Fibroblast of lung (primary cell): ENCODE data around the gene NCR2. TPM values are rescaled to one million over a fixed set of nuclear protein-coding genes. Genes with fewer than 3 reads are reported as not detected.

Source experiments
- DNase-seq, 2 donors: peaks; one replicate each; pipeline versions ENCODE4 v3.0.0 to v3.0.0-alpha.2; 2010; ENCODE audit warnings: low read depth in 2 of 2
- H2AFZ ChIP-seq: 2 replicates; pipeline ENCODE4 v1.5.1; 2012; ENCODE audit warnings: low read length, control low read depth, inconsistent platforms
- H3K27ac ChIP-seq: 2 replicates; pipeline ENCODE4 v1.5.1; 2011; ENCODE audit warnings: low read length, control low read depth; ENCODE audit not compliant: insufficient read depth
- H3K27me3 ChIP-seq: 2 replicates; pipeline ENCODE4 v1.5.1; 2011; ENCODE audit warnings: mild to moderate bottlenecking, low read length; ENCODE audit not compliant: control insufficient read depth, insufficient read depth
- H3K36me3 ChIP-seq: 2 replicates; pipeline ENCODE4 v1.5.1; 2011; ENCODE audit warnings: low read length; ENCODE audit not compliant: control insufficient read depth, insufficient read depth
- H3K4me1 ChIP-seq: 2 replicates; pipeline ENCODE4 v1.5.1; 2011; ENCODE audit warnings: low read length; ENCODE audit not compliant: control insufficient read depth, insufficient read depth; ENCODE audit errors: extremely low read depth
- H3K4me2 ChIP-seq: 2 replicates; pipeline ENCODE4 v1.5.1; 2011; ENCODE audit warnings: low read length, control low read depth; ENCODE audit not compliant: insufficient read depth; ENCODE audit errors: extremely low read depth
- H3K4me3 ChIP-seq, 4 experiments: fragments of 200-600 bp in 1 of 4; sonication (generic) in 1 of 4; replicated peaks in 1 of 4; 2 replicates each; pipeline ENCODE4 v1.5.1; 2011 to 2016; ENCODE audit warnings: low read length in 4 of 4, low read depth in 3 of 4, mild to moderate bottlenecking in 3 of 4, control low read depth in 2 of 4, inconsistent platforms in 1 of 4, mixed read lengths in 1 of 4; ENCODE audit not compliant: insufficient read depth in 1 of 4; ENCODE audit errors: control extremely low read depth in 1 of 4
- H3K79me2 ChIP-seq: 2 replicates; pipeline ENCODE4 v1.5.1; 2012; ENCODE audit warnings: mild to moderate bottlenecking, low read length, inconsistent platforms; ENCODE audit not compliant: control insufficient read depth, insufficient read depth
- H3K9ac ChIP-seq: 2 replicates; pipeline ENCODE4 v1.5.1; 2011; ENCODE audit warnings: mild to moderate bottlenecking, low read length, control low read depth; ENCODE audit not compliant: insufficient read depth
- H3K9me3 ChIP-seq: 2 replicates; pipeline ENCODE4 v1.5.1; 2012; ENCODE audit warnings: low read depth, low read length; ENCODE audit not compliant: control insufficient read depth, insufficient read depth
- H4K20me1 ChIP-seq: 2 replicates; pipeline ENCODE4 v1.5.1; 2011; ENCODE audit warnings: low read length; ENCODE audit not compliant: control insufficient read depth, insufficient read depth; ENCODE audit errors: extremely low read depth
- EZH2 ChIP-seq: IDR thresholded peaks from 2 replicates; pipeline ENCODE4 v1.5.1; 2012; ENCODE audit warnings: low read length, control low read depth, mild to moderate bottlenecking; ENCODE audit errors: missing control alignments
- polyA plus RNA-seq, 2 donors: library from polyadenylated mRNA; depleted of rRNA in 1 of 2; stranded (reverse) in 1 of 2; unstranded in 1 of 2; fragments of >200 nt; gene quantifications; 2 replicates each; pipeline ENCODE4 v1.2.1, GENCODE V29; 2011 to 2012; ENCODE audit warnings: missing spikeins in 1 of 2
- total RNA-seq: library from RNA; depleted of rRNA; stranded (reverse); fragments of >200 nt; gene quantifications from 2 replicates; pipeline ENCODE4 v1.2.1, GENCODE V29; 2014
- TF ChIP-seq, protein P1 (sequence below), 2 donors: IDR thresholded peaks in 1 of 2; conservative IDR thresholded peaks in 1 of 2; 1 replicate in 1 of 2; 2 replicates in 1 of 2; pipeline ENCODE4 v1.5.1; 2011 to 2012; ENCODE audit warnings: low read length in 2 of 2, control low read depth in 1 of 2, inconsistent platforms in 1 of 2, low read depth in 1 of 2, mild to moderate bottlenecking in 1 of 2

The NCR2 gene
- total and polyA plus RNA-seq, 2 donors (not counting 1 experiment from before 2014, with no cell fraction given), result not detected

DNA sequence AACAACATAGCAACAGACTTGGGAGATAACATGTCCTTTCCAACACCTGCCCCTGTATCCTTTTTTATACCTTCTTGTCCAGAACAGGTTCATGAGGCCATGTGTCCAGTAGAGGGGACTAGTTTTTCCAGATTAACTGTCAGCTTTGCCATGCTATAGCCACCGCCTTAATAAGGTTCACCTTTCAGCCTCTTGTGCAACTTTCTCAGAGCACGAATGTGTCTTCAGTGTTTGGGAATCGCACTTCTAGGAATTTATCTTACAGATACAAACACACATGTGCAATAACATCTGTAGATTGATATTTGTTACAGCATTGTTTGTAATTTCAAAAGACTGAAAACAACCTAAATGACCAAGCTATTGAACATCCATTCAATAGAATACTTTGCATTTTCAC, 21.4 kb downstream of the NCR2 start:
- Histone ChIP-seq H3K27me3 (no peaks in the 10 kb centered on the region), H4K20me1 (no peaks in the 10 kb centered on the region), H3K79me2 (no peaks in the 10 kb centered on the region), H3K4me1 (no peaks in the 10 kb centered on the region), H3K9me3 (no peaks in the 10 kb centered on the region), H3K36me3 (no peaks in the 10 kb centered on the region), H3K9ac (no peak overlapping the region), H3K4me2 (no peak overlapping the region), H3K27ac (no peak overlapping the region), H2AFZ (no peak overlapping the region), H3K4me3 (no peak overlapping the region)
- no peak for TF ChIP-seq EZH2
- TF ChIP-seq, protein P1, sequence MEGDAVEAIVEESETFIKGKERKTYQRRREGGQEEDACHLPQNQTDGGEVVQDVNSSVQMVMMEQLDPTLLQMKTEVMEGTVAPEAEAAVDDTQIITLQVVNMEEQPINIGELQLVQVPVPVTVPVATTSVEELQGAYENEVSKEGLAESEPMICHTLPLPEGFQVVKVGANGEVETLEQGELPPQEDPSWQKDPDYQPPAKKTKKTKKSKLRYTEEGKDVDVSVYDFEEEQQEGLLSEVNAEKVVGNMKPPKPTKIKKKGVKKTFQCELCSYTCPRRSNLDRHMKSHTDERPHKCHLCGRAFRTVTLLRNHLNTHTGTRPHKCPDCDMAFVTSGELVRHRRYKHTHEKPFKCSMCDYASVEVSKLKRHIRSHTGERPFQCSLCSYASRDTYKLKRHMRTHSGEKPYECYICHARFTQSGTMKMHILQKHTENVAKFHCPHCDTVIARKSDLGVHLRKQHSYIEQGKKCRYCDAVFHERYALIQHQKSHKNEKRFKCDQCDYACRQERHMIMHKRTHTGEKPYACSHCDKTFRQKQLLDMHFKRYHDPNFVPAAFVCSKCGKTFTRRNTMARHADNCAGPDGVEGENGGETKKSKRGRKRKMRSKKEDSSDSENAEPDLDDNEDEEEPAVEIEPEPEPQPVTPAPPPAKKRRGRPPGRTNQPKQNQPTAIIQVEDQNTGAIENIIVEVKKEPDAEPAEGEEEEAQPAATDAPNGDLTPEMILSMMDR (conservative IDR thresholded peaks at IDR 0.05 in 1 of 2, IDR thresholded peaks at IDR 0.05 in 1 of 2; ENCODE audit: low read depth in 1 of 2, low read length in 2 of 2), result no peak
- DNase-seq, result no peak

DNA sequence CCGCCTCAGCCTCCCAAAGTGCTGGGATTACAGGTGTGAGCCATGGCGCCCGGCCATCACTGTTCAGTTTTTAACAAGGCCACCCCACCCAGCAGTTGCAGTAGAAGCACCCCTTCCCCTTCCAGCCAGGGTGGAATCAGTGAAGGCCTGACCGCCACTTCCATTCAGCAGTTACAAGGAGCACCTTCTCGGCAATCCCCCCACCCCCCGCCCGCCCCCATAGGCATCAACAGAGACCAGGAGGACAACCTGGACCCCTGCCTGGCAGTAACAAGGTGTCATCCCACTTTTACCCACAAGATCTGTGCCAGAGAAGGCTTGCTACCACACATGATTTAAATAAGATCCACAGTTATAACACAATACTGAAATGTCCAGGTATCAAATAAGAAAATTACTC, 23.1 kb downstream of the NCR2 start:
- no peaks in the 10 kb centered on the region for H3K9me3 ChIP-seq
- DNase-seq, result no peak
- H4K20me1 ChIP-seq, result no peaks in the 10 kb centered on the region
- H3K36me3 ChIP-seq, result no peaks in the 10 kb centered on the region
- H3K27me3 ChIP-seq, result no peaks in the 10 kb centered on the region
- no peak overlapping the region for H3K27ac ChIP-seq
- no peak overlapping the region for H3K4me3 ChIP-seq
- no peak overlapping the region for H3K9ac ChIP-seq
- no peak overlapping the region for H3K4me2 ChIP-seq
- TF ChIP-seq, protein P1 (conservative IDR thresholded peaks at IDR 0.05 in 1 of 2, IDR thresholded peaks at IDR 0.05 in 1 of 2; ENCODE audit: low read depth in 1 of 2, low read length in 2 of 2), result no peak
- TF ChIP-seq EZH2, result no peak
- H3K4me1 ChIP-seq, result no peaks in the 10 kb centered on the region
- no peak overlapping the region for H2AFZ ChIP-seq
- H3K79me2 ChIP-seq, result no peaks in the 10 kb centered on the region

DNA sequence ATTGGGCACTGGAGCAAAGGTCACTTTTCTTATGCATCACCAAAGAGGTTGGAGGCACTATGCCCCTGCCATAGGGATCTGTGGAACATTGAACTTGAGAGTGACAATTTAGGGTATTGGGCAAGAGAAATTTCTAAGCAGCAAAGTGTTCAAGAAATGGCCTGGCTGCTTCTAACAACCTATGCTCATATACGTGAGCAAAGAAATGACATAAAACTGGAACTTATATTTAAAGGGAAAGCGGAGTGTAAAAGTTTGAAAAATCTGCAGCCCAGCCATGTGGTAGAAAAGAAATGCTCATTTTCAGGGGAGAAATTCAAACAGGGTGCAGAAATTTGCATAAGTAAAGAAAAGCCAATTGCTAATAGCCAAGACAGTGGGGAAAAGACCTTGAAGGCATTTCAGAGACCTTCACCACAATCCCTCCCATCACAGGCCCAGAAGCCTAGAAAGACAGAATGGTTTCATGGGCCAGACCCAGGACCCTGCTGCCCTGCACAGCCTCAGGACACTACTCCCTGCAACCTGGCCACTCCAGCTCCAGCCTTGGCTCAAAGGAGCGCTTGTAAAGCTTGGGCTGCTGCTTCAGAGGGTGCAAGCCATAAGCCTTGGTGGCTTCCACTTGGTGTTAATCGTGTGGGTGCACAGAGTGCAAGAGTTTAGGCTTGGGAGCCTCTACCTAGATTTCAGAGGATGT, 24.4 kb downstream of the NCR2 start:
- TF ChIP-seq EZH2, result no peak
- TF ChIP-seq, protein P1 (conservative IDR thresholded peaks at IDR 0.05 in 1 of 2, IDR thresholded peaks at IDR 0.05 in 1 of 2; ENCODE audit: low read depth in 1 of 2, low read length in 2 of 2), result no peak
- H3K9me3 ChIP-seq, result no peaks in the 10 kb centered on the region
- H2AFZ ChIP-seq, result no peak overlapping the region
- H3K36me3 ChIP-seq, result no peaks in the 10 kb centered on the region
- no peaks in the 10 kb centered on the region for H3K4me1 ChIP-seq
- no peaks in the 10 kb centered on the region for H4K20me1 ChIP-seq
- no peak for DNase-seq
- H3K27me3 ChIP-seq, result no peaks in the 10 kb centered on the region
- no peak overlapping the region for H3K4me2 ChIP-seq
- no peak overlapping the region for H3K27ac ChIP-seq
- no peak overlapping the region for H3K4me3 ChIP-seq
- H3K79me2 ChIP-seq, result no peaks in the 10 kb centered on the region
- no peak overlapping the region for H3K9ac ChIP-seq
